ENCODE measurements around the gene ATG10.

DNA sequence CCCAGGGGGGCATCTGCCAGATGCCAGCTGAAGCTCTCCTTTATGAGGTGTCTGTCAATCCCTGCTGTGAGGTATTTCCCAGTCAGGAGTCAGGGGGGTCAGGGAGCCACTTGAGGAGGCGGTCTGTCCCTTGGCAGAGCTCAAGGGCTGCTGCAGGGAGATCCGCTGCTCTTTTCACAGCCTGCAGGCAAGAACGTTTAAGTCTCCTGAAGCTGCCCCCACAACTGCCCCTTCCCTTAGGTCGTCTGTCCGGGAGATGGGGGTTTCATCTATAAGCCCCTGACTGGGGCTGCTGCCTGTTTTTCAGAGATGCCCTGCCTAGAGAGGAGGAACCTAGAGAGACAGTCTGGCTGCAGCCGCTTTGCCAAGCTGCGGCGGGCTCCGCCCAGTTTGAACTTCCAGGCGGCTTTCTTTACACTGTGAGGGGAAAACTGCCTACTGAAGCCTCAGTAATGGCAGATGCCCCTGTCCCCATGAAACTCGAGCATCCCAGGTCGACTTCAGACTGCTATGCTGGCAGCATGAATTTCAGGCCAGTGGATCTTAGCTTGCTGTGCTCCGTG is 158.0 kb downstream of the ATG10 start:
- TF ChIP-seq CTCF (IDR thresholded peaks at IDR 0.05) = no peak
- TF ChIP-seq POLR2AphosphoS5 (IDR thresholded peaks at IDR 0.05; ENCODE audit: insufficient read depth in 1 of 2, low read depth in 1 of 2) = no peak
